GM21825 (cell line): ENCODE data around the gene UBE3C.
A peak's percentile ranks its signal among the peaks of the same experiment; 100 is the strongest.
"Not testable (repeated sequence)": the region's sequence is repeated elsewhere in the genome, so short reads cannot be mapped to it uniquely, and the experiment has no call there.

Experiments
- ATAC-seq: cut with Tn5 transposase; IDR thresholded peaks from one replicate; pipeline ENCODE4 v1.9.1; 2021; ENCODE audit warnings: mild to moderate bottlenecking, moderate library complexity; ENCODE audit not compliant: unreplicated experiment

Gene UBE3C

DNA sequence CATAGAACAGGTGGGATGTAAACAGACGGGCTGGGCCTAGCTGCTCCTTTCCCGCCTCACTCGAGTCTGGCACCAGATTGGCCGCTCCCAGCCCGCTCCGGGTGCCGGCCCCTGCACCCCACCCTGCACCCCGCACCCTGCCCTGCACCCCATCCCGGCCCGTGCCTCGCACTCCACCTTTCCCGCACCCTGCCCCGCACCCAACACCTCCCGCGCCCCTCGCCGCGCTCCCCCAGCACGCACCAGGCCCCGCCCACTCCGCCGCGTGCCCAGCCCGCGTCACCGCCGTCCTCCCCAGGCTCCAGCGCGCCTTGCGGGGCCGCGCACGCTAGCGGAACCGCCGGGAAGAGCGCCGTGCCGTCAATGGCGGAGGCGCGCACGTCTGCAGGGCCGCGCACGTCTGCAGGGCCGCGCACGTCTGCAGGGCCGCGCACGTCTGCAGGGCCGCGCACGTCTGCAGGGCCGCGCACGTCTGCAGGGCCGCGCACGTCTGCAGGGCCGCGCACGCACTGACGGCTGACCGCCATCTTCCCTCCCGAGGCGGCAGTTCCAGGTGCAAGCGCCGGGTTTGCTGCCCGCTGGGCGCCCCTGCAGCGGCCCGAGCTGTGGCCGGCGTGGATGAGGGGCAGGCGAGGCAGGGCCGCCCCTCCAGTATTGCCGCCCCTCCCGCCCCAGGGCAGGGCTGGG lies at the start of gene UBE3C:
UBE3C (plus strand) TSS at position 503 of the 687 bp plus-strand sequence. CDS start 347 bp downstream, outside the sequence.
- peak; percentile 86 for ATAC-seq

DNA sequence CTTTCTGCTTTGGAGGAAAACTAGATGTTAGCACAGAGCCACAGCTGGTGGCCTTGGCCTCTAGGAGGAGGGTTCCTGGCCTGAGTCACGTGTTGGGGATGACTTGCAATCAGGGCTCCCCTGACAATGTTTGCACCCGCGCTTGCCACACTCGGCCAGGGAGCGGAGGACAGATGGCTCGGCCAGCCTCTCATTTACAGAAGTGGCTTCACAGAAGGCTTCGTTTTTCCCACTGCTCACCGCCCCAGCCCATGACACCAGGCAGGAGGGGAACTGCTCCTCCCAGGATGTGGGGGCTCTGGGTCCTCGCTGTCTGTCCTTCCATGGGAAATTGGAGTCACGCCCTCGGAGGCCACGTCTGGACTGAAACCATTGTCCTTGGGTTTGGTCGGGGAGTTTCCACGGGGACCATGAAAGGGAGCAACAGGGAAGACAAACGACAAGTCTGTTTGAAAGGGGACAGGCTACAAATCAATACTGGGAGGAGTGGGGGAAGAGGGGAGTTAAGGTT lies 49.6 kb upstream of the UBE3C start:
- ATAC-seq, result no peak

- ATAC-seq, result no peak
Observed at GRCh38 chr7:157090485-157091165, 48.1 kb upstream of the UBE3C start.

DNA sequence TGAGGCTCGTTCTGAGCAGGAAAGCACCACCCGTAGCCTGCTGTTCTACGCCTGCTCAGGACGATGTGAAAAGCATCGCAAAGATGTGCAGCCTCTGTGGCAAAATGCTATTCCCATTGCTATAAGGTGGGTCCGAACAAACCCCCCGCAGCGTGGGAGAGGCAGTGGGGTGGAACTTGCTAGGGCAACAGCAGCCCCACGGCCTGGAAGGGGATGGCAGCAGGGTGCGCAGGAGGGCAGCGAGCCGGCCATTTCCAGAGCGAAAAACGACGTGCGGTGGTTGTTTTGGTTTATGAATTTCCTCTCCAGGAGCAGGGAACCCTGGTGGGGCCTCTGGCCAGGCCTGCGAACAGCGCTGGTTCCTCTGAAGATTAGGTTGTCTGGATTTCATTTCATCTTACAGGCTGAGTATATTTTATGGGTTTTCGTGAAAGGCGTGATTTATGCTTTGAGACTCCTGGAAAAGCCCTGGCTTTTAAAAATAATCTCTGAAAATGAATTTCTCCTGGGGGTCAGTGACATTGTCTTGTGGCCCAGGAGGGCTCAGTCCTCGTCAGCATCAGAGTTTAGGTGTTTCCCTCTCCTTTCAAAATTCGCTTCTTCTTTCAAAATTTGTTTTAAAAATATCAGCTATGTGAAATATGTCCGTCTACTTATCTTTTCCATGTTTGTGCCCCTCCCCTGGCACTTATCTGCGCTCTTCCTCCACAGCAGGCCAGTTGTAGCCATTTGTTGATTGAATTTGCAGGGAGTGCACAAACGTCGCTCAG lies 42.3 kb upstream of the UBE3C start:
- no peak for ATAC-seq

GRCh38 chr7:157097056-157097329 lies 41.7 kb upstream of the UBE3C start:
- ATAC-seq, result no peak

DNA sequence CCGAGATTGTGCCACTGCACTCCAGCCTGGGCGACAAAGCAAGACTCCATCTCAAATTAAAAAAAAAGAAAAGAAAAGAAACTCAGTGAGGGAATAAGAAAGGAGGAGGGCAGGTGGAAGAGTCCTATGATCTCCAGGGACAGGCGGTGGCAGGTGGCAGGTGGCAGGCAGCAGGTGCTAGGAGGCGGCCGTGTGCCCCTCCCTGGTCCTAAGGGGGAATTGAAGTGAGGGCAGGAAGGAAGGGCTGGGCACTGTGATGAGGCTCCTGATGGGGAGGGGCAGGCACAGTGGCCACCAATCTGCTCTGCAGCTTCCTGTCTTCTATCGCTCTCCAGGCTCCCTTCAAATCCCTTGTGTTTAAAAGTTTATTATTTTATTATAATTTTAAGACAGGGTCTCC lies 41.2 kb upstream of the UBE3C start:
- ATAC-seq, result no peak

GRCh38 chr7:157100005-157100404 lies 38.7 kb upstream of the UBE3C start:
- ATAC-seq, result not testable (repeated sequence)

DNA sequence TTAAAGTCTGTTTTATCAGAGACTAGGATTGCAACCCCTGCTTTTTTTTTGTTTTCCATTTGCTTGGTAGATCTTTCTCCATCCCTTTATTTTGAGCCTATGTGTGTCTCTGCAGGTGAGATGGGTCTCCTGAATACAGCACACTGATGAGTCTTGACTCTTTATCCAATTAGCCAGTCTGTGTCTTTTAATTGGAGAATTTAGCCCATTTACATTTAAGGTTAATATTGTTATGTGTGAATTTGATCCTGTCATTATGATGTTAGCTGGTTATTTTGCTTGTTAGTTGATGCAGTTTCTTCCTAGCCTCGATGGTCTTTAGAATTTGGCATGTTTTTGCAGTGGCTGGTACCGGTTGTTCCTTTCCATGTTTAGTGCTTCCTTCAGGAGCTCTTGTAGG lies 35.1 kb upstream of the UBE3C start:
- ATAC-seq, result not testable (repeated sequence)

DNA sequence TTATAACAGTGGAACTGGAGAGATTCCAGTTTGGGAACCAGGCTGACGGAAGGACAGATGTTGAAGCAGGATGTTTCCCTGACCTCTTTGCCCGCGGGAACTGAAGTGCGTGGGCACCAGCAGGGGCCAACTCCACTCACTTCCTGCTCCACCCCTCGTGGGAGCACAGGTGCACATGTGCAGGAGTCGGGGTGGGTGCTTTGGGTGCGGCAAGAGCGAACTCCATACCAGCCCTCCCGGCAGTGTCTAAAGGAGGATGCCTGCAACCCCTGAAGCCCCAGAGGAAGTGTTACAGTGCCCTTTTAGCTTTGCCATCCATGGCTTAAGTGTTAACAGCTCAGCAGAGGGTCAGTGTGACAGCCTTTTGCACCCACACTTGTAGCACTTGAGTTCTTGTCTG lies 27.4 kb upstream of the UBE3C start:
- ATAC-seq, result no peak

- no peak for ATAC-seq
Observed at GRCh38 chr7:157112706-157113105, 26.0 kb upstream of the UBE3C start.

- ATAC-seq, result no peak
Observed at GRCh38 chr7:157113607-157114006, 25.1 kb upstream of the UBE3C start.

DNA sequence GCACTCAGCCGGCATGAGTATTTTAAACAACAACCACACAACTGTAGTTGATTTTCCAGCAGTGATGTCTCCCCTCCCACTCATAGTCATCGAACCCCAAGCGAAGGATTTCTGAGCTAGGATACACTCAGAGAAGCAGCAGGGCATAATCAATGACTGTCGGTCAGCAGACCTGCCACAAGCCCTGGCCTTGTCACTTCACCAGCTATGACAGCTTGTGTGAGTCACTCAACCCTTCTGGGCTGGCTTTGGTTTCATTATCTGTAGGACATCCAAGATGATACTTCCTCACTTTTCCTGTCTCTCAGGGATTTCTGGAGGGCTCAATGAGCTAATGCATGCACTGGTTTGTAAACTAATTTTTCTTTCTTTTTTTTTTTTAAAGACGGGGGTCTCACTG lies 22.0 kb upstream of the UBE3C start:
- no peak for ATAC-seq

GRCh38 chr7:157117796-157118195 lies 20.9 kb upstream of the UBE3C start:
- no peak for ATAC-seq

- ATAC-seq, result no peak
Observed at GRCh38 chr7:157120181-157120580, 18.5 kb upstream of the UBE3C start.

DNA sequence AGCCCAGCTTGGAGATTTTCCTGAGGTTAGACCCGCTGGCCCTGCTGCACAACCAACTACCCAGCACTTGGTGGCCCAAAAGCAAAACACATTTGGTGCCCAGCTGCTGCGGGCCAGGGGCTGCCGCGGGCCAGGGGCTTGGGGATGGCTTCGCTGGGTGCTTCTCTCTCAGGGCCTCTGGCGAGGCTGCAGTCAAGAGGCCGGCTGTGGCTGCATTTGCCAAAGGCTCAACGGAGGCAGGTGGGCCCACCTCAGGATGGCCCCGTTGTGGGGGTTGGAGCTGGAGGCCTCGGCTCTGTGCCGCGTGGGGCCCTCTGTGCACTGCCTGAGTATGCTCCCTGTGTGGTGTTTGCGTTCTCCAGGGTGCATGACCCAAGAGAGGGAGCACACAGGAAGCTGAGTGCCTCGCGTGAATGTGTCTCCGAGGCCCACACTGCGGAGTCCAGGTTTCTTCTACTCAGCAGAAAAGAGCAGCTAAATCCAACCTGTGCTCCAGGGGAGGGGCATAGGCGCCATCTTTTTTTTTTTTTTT lies 17.5 kb upstream of the UBE3C start:
- ATAC-seq, result no peak

DNA sequence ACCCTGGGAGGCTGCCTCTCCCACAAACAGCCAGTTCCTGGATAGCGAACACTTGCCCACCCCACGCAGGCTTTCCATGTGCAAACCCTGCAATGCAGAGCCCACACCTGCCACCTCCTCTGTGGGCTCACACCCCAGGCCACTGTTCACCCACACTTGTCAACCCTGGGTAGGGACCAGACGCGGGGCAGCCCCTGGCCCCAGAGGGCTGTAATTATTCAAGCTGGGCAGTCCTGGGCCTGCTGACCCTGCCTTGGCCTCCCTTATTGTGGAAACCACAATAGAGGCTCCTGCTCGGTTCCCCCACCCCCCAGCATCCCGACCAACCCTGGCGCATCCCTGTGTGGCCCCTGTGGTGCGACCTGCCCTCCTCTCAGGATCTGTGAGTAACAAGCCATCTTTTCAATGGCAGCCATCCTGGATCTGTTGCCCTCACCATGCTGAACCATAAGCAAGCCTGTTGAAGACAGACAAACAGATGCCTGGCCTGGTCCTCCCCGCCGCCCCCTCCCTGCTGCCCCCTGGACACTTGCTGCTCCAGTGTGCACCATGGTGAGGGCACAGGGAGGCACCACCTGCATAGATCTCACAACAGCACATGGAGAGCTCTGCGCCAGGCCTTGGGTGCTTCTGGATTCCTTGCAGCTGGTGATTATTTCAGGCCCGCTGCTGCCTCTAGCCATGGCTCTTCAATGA lies 15.8 kb upstream of the UBE3C start:
- no peak for ATAC-seq

DNA sequence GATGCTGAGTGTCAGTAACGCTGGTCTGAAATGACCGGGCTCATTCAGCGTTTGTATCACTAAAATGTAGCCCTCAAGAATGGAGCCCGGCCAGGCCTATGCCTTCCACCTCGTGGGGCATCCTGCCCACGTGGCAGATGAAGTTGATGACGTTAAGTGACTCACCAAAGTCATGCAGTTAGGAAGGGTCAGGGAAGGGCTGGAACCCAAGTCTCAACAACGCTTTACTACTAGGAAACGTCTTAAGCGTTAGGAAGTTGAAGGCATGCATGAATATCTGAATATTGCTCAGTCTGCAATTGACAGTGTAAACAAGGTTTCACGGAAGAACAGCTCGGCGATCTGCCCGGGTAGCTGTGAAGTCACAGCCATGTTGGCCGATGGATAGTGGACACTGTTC lies 14.0 kb upstream of the UBE3C start:
- no peak for ATAC-seq

DNA sequence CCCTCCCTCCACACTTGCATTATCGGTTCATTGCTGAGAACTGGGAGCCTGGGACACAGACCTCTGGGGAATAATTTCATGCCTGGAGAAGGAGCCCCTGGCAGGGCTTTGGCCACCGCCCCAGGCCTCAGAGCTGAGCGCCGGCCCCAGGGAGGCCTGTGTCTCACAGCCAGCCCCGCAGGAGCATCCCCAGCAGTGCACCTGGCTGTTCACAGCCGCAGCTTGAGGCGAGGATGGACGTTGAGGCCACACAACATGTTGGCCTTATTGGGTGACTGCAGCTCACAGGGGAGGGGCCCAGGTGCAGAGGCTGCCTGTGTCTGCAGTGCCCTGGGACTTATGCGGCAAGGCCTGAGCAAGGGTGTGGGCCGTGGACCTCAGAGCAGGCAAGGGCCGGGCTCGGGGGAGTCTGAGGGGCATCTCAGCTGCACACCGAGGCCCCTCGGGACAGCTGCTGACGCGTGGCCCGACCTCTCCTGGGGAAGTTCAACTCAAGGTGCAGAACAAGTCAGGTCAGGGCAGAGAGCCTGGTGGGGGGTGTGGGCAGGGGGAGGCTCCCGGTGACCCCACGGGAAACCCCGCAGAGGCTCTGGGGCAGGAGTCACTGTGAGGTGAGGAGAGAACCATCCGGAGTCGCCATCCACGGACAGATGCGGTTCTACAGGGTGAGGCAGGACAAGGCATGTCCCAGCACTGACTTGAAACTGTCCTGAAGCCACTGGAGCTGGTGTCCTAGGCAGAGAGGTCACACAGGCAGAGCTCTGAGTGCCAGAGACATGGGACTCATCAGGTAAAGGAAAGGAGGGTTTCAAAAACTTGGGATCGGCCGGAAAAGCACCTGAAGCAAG lies 13.1 kb upstream of the UBE3C start:
- no peak for ATAC-seq

DNA sequence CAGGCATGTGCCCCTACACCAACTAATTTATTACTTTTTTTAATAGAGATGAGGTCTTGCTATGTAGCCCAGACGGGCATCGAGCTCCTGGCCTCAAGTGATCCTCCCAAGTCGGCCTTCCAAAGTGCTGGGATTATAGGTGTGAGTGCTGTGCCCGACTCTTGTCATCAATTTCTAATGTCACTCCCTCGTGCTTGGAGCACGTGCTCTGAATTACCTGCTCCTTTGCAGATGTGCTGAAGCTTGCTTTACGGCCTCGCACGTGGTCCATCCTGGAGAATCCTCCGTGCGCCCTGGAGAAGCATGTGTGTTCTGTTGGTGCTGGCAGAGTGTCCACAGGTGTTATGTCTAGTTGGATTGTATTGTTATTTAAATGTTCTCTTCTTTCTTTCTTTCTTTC lies 11.8 kb upstream of the UBE3C start:
- no peak for ATAC-seq

DNA sequence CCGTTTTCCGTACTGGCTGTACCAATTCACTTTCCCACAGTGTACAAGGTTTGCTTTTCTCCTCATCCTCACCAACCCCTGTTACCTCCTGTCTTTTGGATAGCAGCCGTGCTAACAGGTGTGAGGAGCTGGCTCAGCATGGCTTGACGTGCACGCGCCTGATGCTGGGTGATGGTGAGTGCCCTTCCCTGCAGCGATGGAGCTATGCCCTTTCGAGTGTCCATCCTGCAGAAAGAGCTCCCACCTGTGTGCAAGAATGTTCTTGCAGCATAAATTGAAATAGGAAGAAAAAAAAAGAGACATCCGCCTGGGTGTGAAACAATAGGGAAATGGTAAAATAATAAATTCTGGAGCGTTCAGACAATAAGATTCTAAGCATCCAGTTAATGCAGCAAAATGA lies 9.5 kb upstream of the UBE3C start:
- ATAC-seq, result no peak
